Stimulated activated CD8-positive, alpha-beta memory T cell treated with anti-CD3 and anti-CD28 coated beads, Interleukin-4, amount 100 ng/mL, for 48 hours (primary cell): Measurements from ENCODE around the gene PRKCQ.

Experiments used
- DNase-seq: peaks from one replicate; pipeline ENCODE4 v3.0.0-alpha.2; 2020

Gene PRKCQ

DNA sequence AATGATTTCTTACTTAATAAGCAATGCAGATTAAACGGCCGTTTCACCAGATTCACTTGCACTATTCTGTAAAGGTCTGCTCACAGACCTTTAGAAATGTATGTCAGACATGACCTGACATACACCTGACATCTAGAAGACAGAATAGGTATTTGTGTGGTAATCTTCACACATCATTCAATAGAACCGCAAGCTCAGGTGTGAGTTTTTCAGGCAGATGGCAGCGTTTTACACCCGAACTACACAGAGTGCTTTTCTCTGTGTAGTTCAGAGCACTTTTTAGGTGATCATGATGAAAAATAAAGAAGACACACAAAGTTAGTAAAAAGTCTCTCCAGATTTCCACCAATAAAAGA is 63.2 kb downstream of the PRKCQ start:
- DNase-seq, result no peak

DNA sequence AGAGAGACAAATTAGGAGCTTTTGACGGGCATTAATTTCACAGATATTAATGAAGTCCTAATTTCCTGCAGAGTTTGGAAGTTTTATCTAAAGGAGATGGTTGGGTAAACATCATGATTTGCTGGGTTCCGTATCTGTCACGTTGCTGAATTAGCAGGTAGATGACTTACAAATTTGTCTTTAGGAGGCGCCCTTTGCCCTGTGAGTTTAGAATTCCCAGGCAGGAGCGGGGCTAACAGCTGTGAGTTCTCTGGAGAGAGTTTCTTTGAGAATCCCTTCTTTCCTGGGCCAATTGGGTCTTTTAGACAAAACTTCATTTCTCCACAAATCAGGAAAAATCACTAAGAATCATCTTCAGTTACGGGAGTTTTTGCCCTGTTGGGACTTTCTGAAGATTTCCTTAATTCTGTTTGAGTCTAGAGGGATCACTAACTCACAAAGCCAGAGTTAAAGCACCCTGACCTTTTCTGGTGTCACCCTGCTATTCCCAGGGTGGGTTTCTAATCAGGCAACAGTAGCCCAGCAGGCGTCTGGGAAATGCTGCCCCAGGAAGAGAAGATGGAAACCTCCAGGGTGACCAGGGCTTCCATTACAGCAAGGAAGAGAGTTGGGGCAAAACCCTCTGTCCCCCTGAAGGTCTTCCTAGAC is 63.7 kb downstream of the PRKCQ start:
- no peak for DNase-seq

DNA sequence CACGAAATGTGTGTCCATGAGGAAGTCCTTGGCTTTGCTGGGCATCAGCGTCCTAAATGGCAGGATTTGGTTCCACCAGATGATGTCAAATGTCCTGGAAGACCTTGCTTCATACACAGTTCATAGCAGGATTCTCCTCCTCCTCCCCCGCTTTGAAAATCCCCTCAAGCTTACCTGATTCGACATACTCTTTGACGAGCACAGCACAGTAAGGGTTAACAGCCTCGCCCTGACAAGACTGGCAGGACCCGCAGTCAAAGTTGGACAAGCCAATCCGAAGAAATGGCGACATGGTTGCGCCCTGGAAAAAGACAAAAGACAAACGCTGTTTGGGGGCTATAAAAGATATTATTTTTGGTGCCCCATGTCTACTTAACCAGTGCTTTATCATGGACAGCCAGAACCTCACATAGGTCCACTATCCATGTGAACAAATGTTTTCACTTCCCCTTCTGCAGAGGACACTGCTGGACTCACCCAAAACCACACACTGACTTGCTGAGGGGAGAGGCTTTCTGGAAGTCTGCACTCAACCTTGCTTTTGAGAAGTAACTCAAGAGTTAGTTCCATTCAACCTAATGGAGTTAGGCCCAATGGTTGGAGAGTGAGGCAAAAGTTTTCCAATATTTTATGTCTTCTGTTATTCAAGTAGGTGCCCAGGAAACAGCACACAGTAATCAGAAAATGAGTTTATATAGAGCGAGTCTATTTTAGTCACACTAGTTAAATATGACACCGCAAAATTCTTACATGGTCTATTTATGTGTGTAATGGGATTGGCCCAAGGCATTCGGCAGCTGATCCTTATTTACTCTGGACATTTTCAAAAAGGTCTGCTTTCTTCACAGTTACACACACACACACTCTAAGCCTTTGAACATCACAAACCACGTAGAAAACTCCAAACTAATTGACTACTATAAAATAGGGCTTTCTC is 65.0 kb downstream of the PRKCQ start:
- no peak for DNase-seq

DNA sequence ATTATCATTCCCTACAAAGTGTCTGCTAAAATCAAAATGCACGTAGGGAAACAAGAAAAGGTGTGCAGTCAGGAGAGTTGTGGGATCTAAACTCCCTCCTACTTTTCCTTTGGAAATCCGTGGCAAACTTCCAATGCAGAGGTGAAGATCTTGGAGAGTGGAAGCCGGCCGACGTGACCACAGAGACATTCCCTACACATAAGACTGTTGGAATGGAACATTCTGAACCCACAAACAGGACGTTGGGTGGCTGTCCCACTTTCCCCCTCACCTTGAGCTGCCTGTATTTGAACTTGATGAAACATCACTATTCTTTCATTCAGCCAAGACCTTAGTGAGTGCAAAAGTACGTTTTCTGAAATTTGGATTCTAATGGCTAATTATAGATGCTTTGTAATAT is 65.9 kb downstream of the PRKCQ start:
- no peak for DNase-seq

DNA sequence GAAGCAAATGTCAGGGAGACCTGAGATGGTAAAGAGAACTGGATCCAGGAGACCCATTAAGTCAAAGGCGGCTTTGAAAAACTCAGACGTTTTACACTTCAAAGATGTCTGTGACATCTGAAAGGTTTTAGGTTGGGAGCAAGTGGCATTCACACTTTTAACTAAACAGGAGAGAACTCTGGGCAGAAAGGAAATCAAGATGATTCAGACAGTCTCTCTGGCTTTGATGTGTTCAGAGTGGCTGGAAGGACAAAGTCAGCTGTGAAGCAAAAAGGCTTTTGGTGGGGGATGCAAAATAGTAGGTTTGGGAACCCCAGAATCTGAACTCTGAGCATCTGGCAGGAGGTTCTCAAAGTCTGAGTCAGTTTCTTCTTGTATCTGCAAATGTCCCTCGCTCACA is 66.6 kb downstream of the PRKCQ start:
- peak; percentile 44 for DNase-seq

DNA sequence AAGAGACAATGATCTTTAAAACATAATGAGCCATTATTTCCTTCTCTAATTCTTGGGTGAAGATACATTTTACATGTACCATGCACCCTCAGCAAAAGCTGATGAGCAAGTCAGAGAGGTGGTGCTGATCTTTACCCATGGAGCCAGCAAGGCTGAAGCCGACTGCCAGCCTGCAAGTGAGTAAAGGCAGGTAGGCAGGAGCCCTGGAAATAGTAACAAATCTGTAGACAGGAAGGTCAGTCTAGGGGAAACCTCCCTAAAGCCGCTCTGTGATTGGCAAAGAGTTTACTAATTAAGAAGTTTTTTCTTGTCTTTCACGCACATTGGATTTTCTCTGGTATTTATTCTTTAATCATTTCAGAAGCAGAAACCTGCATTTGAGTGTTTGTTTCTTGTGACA is 67.9 kb downstream of the PRKCQ start:
- DNase-seq, result no peak

DNA sequence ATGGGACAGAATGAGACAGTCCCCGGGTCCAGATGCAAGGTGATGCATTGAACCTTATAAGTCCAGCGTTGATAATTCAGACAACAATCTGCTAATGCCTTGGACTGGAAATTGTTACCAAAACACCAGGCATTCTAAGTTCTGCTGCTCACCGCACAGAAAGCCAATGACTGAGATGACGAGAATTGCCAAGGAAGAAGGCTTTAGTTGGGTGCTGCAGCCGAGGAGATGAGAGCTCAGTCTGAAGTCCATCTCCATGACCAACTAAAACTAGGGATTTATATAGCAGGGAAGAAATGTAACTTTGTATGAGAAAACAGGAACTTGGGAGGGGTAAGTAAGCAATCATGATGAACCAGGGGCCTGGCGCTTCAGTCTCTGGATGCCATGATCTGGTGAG is 68.7 kb downstream of the PRKCQ start:
- no peak for DNase-seq

DNA sequence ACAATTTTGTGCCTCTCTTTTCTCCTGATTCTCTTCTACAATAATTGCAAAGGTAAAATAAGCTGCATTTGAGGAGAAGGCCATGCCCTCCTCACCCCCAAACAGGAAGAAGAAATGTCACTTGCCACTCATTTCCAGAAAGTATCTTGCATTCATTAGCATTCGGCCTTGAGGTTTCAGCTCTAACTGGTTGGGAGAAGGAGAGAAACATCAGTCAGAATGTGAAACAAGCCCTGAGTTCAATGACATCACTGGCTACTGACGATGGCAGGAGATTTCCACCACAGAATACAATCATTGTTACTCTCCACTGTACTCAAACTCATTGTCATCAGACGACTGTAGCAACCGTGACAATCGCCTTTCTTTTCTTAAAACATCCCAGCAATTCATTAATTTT is 72.8 kb downstream of the PRKCQ start:
- DNase-seq, result peak; percentile 51

DNA sequence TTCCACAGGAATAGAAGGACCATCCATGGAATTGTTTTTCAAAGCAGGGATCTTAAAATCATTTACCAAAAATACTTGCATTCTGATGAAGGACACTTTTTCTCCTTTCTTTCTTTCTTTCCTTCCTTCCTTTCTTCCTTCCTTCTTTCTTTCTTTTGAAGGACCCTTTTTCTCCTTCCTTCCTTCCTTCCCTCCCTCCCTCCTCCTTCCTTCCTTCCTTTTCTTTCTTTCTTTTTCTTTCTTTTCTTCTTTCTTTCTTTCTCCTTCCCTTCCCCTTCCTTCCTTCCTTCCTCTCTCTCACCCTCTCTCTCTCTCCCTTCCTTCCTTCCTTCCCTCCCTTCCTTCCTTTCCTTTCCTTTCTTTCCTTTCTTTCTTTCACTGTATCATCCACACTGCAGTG is 74.8 kb downstream of the PRKCQ start:
- DNase-seq, result no peak

DNA sequence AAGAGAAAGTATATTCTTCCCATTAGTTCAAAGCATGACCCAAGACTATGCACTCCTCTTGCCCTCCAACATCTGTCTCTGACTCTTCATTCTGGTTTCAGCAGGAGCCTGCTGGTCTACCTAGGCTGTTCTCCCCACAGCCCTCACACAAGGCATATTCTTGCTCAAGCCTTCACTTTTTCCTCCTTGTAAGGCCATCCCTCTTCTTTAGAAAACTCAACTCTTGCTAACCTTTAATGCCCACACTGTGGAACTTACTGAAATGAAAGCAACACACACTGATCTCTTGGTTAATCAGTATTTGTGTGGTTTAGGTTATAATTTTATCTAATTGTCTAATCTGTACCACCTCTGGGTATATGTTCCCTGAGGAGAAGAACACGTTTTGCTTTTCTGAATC is 75.8 kb downstream of the PRKCQ start:
- DNase-seq, result peak; percentile 74

DNA sequence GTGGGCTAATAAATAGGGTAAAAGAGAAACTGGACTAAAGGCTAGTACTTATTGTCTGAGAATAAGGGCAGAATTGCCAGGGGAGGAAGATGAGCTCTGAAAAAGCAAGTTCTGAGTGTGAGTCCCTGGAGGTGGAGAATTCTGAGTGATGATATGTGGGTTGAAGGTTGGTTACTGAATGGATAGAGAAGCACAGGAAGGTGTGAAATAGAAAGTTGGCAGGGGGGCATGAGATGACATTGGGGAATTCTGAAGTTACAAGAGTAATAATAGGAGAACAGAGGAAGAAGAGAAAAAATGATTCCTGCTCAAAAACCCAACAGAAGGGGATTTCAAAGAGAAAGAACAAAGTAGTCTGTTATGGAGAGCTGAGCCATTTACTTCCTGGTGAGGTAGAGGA is 76.9 kb downstream of the PRKCQ start:
- no peak for DNase-seq

DNA sequence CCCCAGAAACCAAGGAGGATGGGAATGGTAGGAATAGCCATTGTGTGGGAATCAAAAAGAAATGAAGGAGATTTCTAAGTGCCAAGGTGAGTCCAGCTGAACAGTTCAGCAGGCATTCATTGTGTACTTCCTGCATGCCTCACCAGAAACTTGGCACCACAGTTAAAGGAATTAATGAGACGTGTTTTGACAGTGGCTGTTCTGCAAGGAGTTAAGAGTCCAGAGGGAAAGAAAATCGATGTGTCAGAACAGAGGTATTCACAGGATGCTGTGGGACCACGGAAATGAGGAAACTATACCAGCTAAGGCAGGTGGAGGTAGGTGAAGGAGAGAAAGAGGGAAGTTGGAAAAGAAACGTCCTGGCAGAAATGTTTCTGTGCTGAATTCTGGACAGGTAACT is 78.1 kb downstream of the PRKCQ start:
- no peak for DNase-seq

DNA sequence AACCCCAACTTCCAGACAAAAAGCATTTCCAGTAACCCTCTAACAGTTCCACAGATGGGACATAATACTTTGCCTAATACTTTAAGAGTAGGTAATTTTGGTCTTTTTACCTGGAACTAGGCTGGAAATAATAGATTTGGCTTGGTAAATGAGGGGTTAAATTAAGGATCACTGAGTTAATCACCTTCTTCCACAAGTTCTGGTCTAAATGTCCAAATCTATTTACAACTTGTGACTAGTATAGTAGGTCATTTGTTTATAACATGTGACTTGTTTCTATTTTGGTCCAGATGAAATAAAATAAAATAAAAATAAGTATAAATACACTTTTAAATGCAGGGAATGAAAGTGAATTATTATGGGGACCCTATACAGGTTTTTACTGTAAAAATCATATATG is 80.1 kb downstream of the PRKCQ start:
- DNase-seq, result no peak

DNA sequence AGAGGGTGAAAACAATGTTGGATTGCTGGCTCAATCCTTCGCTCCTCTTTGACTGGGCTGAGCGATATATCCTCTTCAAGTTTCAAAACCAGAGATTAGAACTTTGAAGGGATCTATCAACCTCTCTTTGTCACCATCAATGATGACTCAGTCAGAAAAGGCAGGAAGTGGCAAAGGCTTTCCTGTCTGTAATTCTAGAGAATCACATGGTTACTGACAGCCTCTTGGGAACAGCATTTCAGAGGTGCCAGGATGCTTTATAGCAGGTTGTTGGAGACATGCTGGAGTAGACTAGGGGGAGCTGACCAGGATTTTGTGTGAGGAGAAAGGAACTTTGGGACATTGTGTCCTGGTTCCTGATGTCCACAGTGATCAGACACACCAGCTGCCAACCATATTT is 81.3 kb downstream of the PRKCQ start:
- peak; percentile 39 for DNase-seq

DNA sequence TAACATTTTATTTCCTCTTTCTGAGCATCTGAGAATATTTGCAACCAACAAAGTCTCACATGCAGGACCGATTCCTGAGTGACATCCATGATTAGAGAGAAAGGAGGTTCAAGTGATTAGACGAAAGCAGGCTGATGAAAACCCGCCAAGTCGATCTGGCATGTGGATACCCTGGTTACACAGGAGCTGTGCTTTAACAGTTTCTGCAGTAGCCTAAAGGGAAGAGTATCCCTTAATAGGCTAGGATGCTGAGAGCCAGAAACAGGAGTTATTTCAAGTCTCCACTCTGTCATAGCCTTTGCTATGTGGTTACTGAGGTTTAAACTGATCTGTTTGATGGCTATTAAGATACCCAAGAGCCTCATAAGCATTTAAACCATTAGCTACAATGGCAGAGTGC is 82.5 kb downstream of the PRKCQ start:
- DNase-seq, result no peak

DNA sequence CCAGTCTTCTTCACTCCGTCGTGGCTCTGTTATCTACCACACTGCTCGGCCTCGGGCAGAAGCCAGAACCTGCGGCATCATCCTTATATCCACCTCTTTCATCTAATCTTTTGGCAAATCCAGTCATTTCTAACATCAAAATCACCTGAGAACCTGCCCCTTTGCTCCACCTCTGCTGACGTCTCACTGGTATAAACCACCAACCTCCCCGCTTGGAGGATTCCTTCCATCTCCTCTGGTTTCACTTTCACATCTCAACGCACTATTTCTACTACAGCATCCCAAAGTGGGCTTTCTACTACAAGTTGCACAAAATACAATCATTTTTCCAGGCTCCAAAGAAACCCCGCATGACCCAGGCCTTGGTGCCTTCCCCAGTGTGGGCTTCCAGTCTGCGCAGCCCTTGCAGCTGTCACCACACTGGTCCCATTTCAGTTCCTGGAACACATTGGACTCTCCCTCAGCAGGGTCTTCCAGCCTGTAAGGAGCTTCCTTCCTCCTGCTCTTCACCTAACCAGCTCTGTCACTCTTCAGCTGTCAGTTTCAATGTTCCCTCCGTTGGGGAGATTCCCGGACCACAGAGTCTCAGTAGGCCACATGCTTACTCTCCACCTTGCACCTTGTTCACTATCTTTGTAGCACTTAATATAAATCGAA is 85.0 kb downstream of the PRKCQ start:
- DNase-seq, result peak; percentile 66

DNA sequence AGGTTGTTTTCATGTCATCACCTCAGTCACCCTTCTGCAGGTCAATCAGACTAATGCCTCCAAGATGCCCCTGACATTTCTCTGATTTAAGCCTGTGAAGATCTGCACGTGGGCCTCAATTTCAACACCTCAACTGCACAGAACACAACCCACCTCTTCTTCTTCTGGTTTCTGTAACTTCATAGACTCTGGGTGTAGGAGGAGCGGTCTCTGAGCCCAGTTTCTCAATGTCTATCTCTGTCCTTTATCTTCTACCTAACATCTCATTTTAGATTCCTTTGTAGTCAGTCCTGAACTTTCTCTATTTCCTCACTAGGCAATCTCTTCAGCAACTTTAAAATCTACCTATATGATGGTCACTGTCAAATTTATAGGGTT is 85.6 kb downstream of the PRKCQ start:
- no peak for DNase-seq

DNA sequence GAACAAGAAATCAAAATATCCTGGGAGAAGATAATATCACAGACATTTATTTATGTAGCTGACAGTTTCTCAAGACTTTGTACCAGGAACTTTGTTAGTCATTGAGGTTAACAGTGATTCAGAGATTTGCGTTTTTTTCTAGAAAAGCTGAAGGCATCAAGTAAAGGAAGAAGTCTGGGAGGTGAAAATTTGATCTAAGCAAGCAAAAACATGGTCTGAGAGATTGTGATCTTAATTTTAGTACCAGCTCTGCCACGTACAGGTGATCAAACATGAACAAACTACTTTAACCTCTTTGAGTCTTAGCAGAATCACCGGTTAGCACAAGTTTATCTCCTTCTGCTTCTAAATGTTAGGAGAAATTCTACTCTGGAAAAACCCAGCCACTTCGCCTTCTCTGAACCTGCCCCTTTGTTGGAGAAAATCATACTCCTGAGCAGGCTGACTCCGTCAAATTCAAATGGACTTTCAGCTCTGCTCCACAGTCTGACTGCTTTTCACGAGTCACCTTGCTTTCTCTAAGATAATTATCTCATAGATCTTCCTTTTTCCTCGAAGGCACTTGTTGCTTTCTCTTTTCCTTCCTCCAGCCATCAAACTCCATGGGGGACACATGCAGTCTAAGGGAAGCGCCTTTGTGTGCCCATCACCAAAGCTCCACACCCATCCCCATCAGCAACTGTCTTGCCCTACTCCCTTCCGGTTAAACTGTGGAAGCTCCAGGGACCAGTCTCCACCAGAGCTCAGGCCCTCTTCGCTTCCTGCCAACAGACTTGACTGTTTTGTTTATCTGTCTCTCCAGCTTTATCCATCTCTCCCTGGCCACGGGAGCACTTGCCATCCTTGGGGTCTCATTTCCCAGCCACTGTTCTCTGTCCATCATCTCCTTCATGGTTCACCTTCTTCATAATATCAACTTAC is 86.3 kb downstream of the PRKCQ start:
- DNase-seq, result no peak

DNA sequence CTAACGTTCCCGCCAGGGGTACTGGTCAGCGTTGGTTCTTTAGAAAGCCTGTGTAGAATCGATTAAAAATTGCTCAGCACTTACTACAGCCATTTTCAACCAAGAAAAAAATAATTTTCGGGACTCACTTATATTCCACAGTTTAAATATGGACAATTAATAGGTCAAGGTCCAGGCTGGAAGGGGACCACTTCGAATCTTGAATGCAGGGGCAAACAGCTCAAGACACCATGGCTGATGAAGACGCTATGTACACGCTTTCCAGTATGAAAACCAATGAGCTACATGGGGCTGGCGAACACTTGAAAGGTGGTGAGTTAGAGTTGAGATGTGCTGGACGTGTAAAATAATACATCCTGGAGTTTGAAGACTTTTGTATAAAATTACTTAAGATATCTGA is 87.2 kb downstream of the PRKCQ start:
- no peak for DNase-seq

DNA sequence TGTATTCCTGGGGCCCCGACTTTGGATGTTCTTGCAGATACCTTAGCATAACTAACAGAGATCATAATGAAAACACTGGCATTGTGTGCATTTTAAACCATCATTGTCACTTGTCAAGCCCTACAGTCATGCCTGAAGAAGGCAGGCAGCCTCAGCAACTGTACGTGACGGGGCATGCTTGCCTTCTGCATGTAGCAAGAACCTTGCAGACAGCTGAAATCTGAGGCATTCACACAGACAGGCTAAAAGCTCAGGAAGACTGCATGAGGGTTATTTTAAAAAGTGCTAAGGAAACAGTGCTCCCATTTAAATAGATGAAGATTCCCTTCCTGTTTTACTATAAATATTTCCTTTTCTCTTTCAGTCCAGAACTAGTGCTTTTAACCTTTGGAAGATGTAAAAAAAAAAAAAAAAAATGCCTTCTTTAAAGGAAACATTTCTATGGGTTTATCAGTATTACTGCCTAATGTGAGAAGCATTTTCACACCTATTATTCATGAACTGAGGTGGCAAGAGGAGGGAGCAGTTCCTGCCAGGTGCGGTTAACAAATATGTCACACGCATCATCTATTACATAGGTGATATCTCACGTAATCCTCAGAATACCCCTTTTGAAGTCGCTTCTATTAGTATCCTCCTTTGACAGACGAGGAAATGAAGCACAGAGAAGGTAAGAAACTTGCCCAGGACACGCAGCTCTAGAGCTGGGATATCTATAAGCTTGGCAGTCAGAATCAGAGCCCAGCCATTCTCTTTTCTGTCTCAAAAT is 88.1 kb downstream of the PRKCQ start:
- DNase-seq, result no peak

DNA sequence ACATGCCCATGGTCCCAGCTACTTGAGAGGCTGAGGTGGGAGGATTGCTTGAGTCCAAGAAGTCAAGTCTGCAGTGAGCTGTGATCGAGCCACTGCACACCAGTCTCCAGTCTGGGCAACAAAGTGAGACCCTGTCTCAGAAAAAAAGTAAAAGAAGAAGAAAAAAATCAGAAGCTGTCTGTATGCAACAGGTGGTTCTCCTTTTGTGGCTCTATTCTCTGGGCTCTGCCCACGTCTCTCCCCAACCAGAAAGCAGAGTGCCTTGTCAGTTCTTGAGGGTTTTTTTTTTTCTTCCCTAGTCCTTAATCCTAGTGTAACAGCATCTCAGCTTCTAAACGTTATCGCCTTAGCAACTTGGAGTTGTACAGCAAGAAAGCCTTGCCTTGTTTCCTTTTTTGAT is 89.5 kb downstream of the PRKCQ start:
- no peak for DNase-seq

DNA sequence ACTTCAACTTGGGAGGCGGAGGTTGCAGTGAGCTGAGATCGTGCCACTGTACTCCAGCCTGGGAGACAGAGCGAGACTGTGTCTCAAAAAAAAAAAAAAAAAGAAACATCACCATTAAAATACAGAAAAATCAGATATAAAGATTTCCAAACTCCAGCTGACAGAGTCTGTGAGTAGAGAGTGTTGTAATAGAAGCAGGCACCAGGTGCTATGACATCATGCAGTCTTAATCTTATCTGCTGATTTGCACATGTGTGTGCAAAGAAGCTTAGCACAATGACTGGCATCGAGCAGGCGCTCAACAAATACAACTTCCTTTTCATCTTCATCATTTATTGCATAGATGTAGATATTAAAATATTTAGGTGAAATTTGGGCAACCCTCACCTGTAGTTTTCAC is 92.2 kb downstream of the PRKCQ start:
- DNase-seq, result no peak
